Stromal cell of bone marrow (primary cell): ENCODE data around the gene LDLR.
"Not testable (repeated sequence)": the region's sequence is repeated elsewhere in the genome, so short reads cannot be mapped to it uniquely, and the experiment has no call there.

Experiments
- DNase-seq: peaks from one replicate; pipeline ENCODE4 v3.0.0-alpha.2; 2012; ENCODE audit warnings: low read depth

The LDLR gene

GRCh38 chr19:11106477-11106876 is 17.2 kb downstream of the LDLR start:
- no peak for DNase-seq

- DNase-seq: no peak
Measured at GRCh38 chr19:11108746-11109145, 19.5 kb downstream of the LDLR start.

GRCh38 chr19:11111117-11111770 is 22.0 kb downstream of the LDLR start:
- DNase-seq: no peak

GRCh38 chr19:11111771-11112144 is 22.5 kb downstream of the LDLR start:
- no peak for DNase-seq

GRCh38 chr19:11113140-11113708 is 24.0 kb downstream of the LDLR start:
- DNase-seq: no peak

GRCh38 chr19:11115042-11115441 is 25.8 kb downstream of the LDLR start:
- DNase-seq: no peak

- DNase-seq: no peak
Measured at GRCh38 chr19:11115895-11116446, 26.7 kb downstream of the LDLR start.

- DNase-seq: no peak
Measured at GRCh38 chr19:11116507-11116906, 27.2 kb downstream of the LDLR start.

- DNase-seq: not testable (repeated sequence)
Measured at GRCh38 chr19:11121963-11122362, 32.7 kb downstream of the LDLR start.

GRCh38 chr19:11123114-11123513 is 33.9 kb downstream of the LDLR start:
- DNase-seq: no peak

- DNase-seq: not testable (repeated sequence)
Measured at GRCh38 chr19:11124157-11124556, 34.9 kb downstream of the LDLR start.

GRCh38 chr19:11125994-11126685 is 36.9 kb downstream of the LDLR start:
- peak; percentile 49 for DNase-seq

- no peak for DNase-seq
Measured at GRCh38 chr19:11127905-11128304, 38.6 kb downstream of the LDLR start.

GRCh38 chr19:11130824-11131455 is 41.7 kb downstream of the LDLR start:
- DNase-seq: no peak

GRCh38 chr19:11131471-11131870 is 42.2 kb downstream of the LDLR start:
- no peak for DNase-seq

- no peak for DNase-seq
Measured at GRCh38 chr19:11136400-11137101, 47.3 kb downstream of the LDLR start.

- peak; percentile 89 for DNase-seq
Measured at GRCh38 chr19:11137542-11138384, 48.5 kb downstream of the LDLR start.

- DNase-seq: peak; percentile 67
Measured at GRCh38 chr19:11138601-11139300, 49.5 kb downstream of the LDLR start.

GRCh38 chr19:11140023-11140538 is 50.8 kb downstream of the LDLR start:
- DNase-seq: not testable (repeated sequence)

- DNase-seq: no peak
Measured at GRCh38 chr19:11140896-11141295, 51.6 kb downstream of the LDLR start.
